ENCODE results near the gene HGD. TPM values are rescaled to one million over a fixed set of nuclear protein-coding genes. Genes with fewer than 3 reads are reported as not detected.

The HGD gene
- total and polyA plus RNA-seq, 2 donors (not counting 1 experiment from before 2014, with no cell fraction given), result 0.75 to 0.91 TPM

DNA sequence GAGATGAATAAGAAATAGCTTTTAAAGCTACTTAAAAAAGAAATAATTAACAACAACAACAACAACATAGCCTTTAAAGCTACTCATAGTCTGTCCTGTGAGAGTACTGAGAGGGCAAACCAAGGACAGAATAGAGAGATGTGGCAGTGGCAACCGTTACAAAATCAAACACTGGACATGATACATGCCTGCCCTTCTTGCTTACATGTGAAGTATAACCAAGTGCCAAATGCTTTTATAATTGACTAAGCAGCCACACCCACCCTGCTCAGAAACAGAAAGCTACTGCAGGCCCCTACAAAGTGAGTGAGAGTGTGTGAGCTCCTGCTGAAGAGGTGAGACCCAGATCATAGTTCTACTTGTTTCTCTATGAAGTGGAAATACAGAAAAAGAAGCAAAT, 47.5 kb downstream of the HGD start:
- Histone ChIP-seq H3K27me3 (replicated peaks in 1 of 4; ENCODE audit: control extremely low read depth in 1 of 4, control insufficient read depth in 3 of 4, insufficient read depth in 4 of 4, low read length in 3 of 4) (no peaks in the 10 kb centered on the region), H3K4me3 (ENCODE audit: control extremely low read depth in 1 of 5, extremely low read depth in 1 of 5, insufficient read depth in 1 of 5, low read depth in 2 of 5, low read length in 4 of 5) (no peak overlapping the region), H3K79me2 (ENCODE audit: control insufficient read depth, insufficient read depth, low read length) (no peaks in the 10 kb centered on the region), H2AFZ (ENCODE audit: insufficient read depth, low read depth, low read length, poor library complexity, severe bottlenecking) (no peak overlapping the region), H3K4me2 (replicated peaks; ENCODE audit: low read depth, low read length, poor library complexity, severe bottlenecking) (no peak overlapping the region), H3K4me1 (ENCODE audit: control insufficient read depth in 2 of 2, insufficient read depth in 2 of 2, low read length in 2 of 2) (no peaks in the 10 kb centered on the region), H3K36me3 (replicated peaks in 1 of 2; ENCODE audit: control extremely low read depth in 1 of 2, control insufficient read depth in 1 of 2, extremely low read depth in 1 of 2, insufficient read depth in 2 of 2, low read length in 1 of 2) (no peaks in the 10 kb centered on the region), H3K9me3 (ENCODE audit: control extremely low read depth in 1 of 3, control insufficient read depth in 2 of 3, insufficient read depth in 1 of 3, low read length in 2 of 3) (no peaks in the 10 kb centered on the region), H3K27ac (ENCODE audit: low read length in 2 of 2) (no peak overlapping the region), H4K20me1 (ENCODE audit: control insufficient read depth, insufficient read depth, low read length, poor library complexity, severe bottlenecking) (no peaks in the 10 kb centered on the region), H3K9ac (ENCODE audit: low read length) (no peak overlapping the region)
- no CpG with 5 or more reads among the region's 1 CpG for whole genome bisulfite sequencing (ENCODE audit: insufficient coverage)
- Mint-ChIP-seq H3K27me3 (no peaks in the 10 kb centered on the region), H3K27ac (no peak overlapping the region), H3K4me1 (no peaks in the 10 kb centered on the region), H3K4me3 (no peak overlapping the region), H3K9me3 (ENCODE audit: insufficient read depth) (peaks cover 2% of the 10 kb centered on the region)
- ATAC-seq (ENCODE audit: low read depth) (no peak), DNase-seq (no peak)
- intact Hi-C loops (cut with micrococcal nuclease), result no loop called here
- TF ChIP-seq CTCF (IDR thresholded peaks at IDR 0.05) (no peak), EZH2 (IDR thresholded peaks at IDR 0.05; ENCODE audit: borderline replicate concordance, insufficient read depth, low read depth, low read length, poor library complexity, severe bottlenecking) (no peak)
- POLR2A ChIA-PET, result no interaction called here
- CTCF ChIA-PET, result interaction anchor here (0.9 to 1.1 kb wide), 2 partner anchors 11 to 14 kb away, joined by 3 read pairs; no protein-coding TSS in a partner anchor

GRCh38 chr3:120625159-120625586, 56.9 kb downstream of the HGD start:
- Histone ChIP-seq H3K27me3 (replicated peaks in 1 of 4; ENCODE audit: control extremely low read depth in 1 of 4, control insufficient read depth in 3 of 4, insufficient read depth in 4 of 4, low read length in 3 of 4) (peaks cover 0 to 3% (median 0%) of the 10 kb centered on the region in 4 experiments), H2AFZ (ENCODE audit: insufficient read depth, low read depth, low read length, poor library complexity, severe bottlenecking) (no peak overlapping the region), H3K36me3 (replicated peaks in 1 of 2; ENCODE audit: control extremely low read depth in 1 of 2, control insufficient read depth in 1 of 2, extremely low read depth in 1 of 2, insufficient read depth in 2 of 2, low read length in 1 of 2) (no peaks in the 10 kb centered on the region), H4K20me1 (ENCODE audit: control insufficient read depth, insufficient read depth, low read length, poor library complexity, severe bottlenecking) (no peaks in the 10 kb centered on the region), H3K9ac (ENCODE audit: low read length) (no peak overlapping the region), H3K27ac (ENCODE audit: low read length in 2 of 2) (no peak overlapping the region), H3K4me2 (replicated peaks; ENCODE audit: low read depth, low read length, poor library complexity, severe bottlenecking) (no peak overlapping the region), H3K4me1 (ENCODE audit: control insufficient read depth in 2 of 2, insufficient read depth in 2 of 2, low read length in 2 of 2) (no peaks in the 10 kb centered on the region), H3K9me3 (ENCODE audit: control extremely low read depth in 1 of 3, control insufficient read depth in 2 of 3, insufficient read depth in 1 of 3, low read length in 2 of 3) (peaks cover 0 to 24% (median 22%) of the 10 kb centered on the region in 3 donors), H3K4me3 (ENCODE audit: control extremely low read depth in 1 of 5, extremely low read depth in 1 of 5, insufficient read depth in 1 of 5, low read depth in 2 of 5, low read length in 4 of 5) (no peak overlapping the region), H3K79me2 (ENCODE audit: control insufficient read depth, insufficient read depth, low read length) (no peaks in the 10 kb centered on the region)
- DNase-seq (no peak), ATAC-seq (ENCODE audit: low read depth) (no peak)
- POLR2A ChIA-PET, result no interaction called here
- Mint-ChIP-seq H3K27me3 (peaks cover 19% of the 10 kb centered on the region), H3K4me3 (no peak overlapping the region), H3K27ac (no peak overlapping the region), H3K4me1 (no peaks in the 10 kb centered on the region), H3K9me3 (ENCODE audit: insufficient read depth) (peaks cover 11% of the 10 kb centered on the region)
- TF ChIP-seq CTCF (IDR thresholded peaks at IDR 0.05) (no peak), EZH2 (IDR thresholded peaks at IDR 0.05; ENCODE audit: borderline replicate concordance, insufficient read depth, low read depth, low read length, poor library complexity, severe bottlenecking) (no peak)
- CTCF ChIA-PET, result interaction anchor here (0.6 kb wide), 1 partner anchor 65 kb away, joined by 3 read pairs; no protein-coding TSS in a partner anchor
- intact Hi-C loops (cut with micrococcal nuclease), result no loop called here

Data from B cell (primary cell).